ENCODE measurements around the gene RGS3.
"Not testable (repeated sequence)": the region's sequence is repeated elsewhere in the genome, so short reads cannot be mapped to it uniquely, and the experiment has no call there.

RGS3 gene

DNA sequence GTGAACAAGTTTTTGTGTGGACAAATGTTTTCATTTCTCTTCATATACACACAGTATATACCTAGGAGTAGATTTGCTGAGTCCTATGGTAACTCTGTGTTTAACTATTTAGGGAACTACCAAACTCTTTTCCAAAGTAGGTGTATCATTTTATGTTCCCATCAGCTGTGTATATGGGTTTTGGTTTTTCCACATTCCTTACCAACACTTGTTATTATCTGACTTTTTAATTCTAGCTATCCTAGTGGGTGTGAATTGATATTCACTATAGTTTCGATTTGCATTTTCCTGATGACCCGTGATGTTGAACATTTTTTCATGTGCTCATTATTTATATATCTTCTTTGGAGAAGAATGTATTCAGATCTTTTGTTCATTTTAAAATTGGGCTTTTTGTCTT is 3.7 kb downstream of the RGS3 start:
- DNase-seq, result no peak

- no peak for DNase-seq
These were observed 5.4 kb downstream of the RGS3 start for GRCh38 chr9:113468716-113469448.

DNA sequence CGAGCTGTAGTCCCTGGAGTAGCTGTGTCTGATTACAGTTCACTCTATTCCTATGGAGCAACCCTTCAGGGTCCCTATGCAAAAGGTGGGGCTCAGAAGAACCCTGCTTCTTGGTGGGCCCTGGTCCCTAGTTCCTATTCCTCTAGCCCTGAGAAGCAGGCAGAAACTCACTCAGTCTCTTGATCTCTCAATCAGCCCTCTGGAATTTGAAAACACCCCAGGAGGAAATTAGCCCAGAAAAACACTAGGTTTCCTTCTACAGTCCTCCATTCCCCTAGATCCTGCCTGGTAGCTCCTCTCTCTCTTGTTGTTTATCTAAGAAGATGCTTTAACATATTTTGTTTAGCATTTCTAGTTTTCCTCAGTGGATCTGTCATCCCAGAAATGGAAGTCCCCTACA is 7.6 kb downstream of the RGS3 start:
- DNase-seq, result no peak

DNA sequence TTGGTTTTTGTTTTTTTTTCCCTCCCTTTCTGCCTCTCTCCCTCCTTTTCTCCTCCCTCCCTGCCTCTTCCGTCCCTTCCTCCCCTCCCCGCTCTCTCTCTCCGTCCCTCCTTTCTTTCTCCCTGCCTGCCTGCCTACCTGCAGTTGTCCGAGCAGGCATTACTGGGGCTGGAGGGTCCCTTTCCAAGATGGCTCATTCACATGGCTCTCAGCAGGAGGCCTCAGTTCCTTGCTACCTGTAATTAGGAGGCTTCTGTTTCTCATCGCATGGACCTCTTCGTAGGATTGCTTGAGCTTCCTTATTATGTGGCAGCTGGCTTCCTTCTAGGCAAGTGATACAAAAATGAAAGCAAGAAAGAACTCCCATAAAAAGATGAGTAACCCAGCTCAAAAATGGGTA is 8.0 kb downstream of the RGS3 start:
- DNase-seq, result no peak

DNA sequence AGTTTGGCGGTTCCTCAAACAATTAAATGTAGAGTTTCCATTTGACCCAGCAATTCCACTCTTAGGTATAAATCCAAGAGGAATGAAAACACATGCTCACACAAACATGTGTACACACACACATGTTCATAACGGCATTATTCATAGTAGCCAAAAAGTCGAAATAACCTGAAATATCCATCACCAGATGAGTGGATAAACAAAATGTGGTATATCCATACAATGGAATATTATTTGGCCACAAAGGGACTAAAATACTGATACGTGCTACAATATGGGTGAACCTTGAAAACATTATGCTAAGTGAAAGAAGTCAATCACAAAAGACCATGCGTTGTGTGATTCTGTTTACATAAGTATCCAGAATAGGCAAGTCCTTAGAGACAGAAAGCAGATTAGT is 8.7 kb downstream of the RGS3 start:
- DNase-seq, result no peak

- no peak for DNase-seq
These were observed 11.0 kb downstream of the RGS3 start for GRCh38 chr9:113474360-113475028.

GRCh38 chr9:113475031-113475430 is 11.5 kb downstream of the RGS3 start:
- no peak for DNase-seq

GRCh38 chr9:113475992-113476391 is 12.5 kb downstream of the RGS3 start:
- no peak for DNase-seq

- no peak for DNase-seq
These were observed 13.0 kb downstream of the RGS3 start for GRCh38 chr9:113476511-113476916.

DNA sequence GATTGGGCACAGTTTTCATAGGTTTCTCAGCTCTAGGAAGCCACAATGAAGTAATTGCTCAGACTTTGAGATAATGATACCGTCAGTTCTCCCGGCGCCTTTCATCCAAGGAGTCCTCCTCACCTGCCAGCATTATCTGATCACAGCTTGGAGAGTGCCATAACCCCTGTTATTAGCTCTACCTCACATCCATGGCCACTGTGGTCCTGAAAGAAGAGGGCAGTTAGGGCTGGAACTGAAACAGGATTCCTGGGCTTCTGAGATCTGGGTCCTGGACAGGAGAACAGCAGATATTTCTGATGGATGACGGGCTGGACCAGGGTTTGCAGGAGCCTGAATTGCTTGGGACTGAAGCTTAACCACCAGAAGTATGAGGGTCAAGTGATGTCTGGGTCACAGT is 13.5 kb downstream of the RGS3 start:
- DNase-seq, result no peak

GRCh38 chr9:113477661-113478060 is 14.1 kb downstream of the RGS3 start:
- no peak for DNase-seq

- DNase-seq, result no peak
These were observed 15.7 kb downstream of the RGS3 start for GRCh38 chr9:113479174-113479621.

GRCh38 chr9:113480612-113481011 is 17.1 kb downstream of the RGS3 start:
- DNase-seq, result no peak

DNA sequence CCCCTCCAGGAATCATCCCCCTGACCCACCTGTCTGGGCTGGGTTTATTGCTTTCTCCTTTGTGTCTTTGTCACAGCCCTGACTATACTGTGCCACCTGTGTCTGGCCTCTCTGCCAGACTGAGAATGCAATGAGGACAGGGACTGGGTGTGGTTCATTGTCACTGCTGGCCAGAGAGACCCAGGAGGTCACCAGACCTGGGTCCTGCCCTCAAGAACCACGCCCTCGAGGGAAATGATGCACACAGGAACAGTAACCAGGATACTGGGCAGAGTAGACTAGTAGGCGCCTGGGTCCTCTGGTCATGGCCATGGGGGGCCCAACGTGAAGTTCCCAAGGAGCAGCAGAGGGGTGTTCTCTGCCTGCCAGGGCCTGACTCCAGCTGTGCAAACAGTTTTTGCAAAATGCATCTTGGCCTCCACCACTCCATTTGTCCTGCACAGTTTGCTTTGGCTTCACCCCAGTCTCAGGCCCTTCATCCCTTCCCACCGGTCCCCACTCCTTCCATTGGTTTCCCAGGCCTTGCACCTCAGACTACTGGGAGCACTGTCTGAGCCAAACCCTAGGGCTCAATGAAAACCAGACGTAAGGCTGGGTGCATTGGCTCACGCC is 17.8 kb downstream of the RGS3 start:
- no peak for DNase-seq

- no peak for DNase-seq
These were observed 18.8 kb downstream of the RGS3 start for GRCh38 chr9:113482341-113482740.

DNA sequence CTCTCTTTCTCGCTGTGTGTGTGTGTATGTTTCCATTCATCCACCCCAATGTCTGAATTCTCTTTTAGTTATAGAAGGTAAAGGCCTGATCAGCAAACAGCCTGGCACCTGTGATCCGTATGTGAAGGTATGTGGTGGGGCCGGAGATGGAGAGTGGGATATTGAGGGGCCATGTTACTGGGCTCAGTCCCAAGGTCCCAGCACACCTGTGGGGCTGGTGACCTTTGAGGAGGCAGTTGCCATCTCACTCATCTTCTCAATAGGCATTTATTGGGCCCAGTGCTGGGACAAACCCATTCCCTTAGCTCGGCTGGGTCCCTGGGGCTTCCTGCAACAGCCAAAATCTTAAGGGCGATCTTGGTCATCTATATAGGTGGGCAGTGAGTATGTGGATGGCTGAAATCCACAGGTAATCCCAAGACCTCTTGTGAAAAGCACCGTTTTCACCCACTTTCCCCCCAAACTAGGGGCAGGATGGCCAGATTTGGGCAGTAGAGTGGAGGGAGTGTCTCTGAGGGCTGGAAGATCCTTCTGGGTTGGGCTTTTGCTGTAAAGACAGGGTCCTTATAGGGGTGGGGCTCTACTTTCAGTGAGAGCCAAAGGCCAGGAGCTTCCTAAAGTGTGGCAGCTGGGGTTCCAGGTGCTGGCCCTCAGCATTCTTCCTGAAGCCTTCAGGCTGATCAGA is 19.6 kb downstream of the RGS3 start:
- no peak for DNase-seq

DNA sequence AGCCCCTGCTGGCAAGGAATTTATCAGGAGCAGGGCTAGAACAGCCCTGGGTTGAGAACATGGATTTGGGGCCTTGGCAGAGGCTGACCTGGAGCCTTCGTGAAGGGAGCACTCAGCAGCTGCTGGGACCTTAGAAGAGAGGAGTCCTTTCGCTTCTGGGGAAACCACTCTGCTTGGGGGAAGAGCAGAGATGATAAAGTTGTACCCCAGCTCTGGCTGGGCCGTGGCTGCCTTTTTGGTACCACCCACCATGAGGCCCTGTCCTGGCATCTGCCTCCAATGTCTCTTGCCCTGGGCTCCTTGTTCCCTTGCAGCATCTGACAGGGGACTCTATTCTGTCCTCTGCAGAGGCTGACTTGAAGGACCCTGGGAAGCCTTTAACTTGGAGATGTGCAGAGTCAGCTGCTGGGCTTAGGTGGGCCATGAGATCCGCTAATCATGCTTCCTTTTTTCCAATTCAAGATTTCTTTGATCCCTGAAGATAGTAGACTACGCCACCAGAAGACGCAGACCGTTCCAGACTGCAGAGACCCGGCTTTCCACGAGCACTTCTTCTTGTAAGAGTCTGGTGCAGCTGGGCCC is 20.2 kb downstream of the RGS3 start:
- no peak for DNase-seq

DNA sequence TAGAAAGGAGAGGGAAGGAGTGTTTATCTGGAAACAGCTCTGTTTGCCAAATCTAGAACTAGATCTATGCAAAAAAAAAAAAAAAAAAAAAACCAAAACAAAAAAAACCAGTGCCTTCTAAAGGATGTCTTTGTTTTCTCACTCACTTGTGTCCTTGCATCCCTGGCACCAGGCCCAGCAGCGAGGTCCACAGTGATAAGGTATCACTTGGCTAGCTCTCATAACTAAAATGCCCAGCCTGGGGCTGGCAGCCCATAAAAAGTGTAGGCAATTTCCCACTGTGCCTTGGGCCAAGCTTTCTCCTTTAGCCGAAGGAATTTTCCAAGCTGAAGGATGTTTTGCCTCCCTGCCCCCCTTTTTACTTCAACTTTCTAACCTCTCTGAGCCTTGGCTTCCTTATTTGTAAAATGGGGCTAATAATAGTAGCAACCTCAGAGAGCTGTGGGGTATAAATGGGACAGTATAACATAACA is 20.8 kb downstream of the RGS3 start:
- no peak for DNase-seq

GRCh38 chr9:113485761-113486115 is 22.2 kb downstream of the RGS3 start:
- no peak for DNase-seq

DNA sequence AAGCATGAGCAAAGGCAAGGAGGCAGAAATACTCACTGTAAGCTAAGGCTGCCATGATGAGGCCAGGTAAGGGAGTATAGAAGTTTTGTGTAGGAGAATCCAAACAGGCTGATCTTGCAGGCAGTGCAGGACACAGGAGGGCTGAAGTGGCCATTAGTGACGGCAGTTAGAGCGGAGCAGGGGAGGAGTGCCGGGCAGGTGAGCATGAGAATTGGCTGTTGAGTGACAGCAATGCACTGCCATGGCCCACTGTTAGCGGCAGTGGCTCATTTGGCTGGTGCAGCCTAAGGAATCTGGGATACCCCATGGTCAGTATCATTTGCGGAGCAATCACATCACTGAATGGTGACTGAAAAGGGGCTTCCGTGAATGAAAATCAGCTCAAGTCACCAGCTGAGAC is 22.8 kb downstream of the RGS3 start:
- DNase-seq, result no peak

DNA sequence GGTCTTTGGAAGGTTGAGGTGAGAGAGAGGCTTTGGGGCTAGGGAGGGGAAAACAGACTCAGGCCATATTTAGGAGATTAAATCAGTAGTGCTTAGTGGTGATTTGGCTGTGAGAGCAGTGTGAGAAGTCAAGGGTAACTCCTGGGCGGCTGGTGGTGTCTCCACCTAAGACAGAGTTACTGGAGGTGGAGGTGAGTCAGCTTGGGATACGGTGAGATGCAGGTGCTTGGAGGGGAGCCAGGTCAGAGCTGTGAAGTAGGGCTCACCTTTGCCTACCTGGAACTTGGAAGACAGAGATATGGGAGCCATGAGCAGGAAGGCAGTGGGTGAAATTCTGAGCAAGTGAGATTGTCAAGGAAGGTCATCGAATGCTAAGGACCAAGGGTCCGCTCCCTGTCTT is 24.5 kb downstream of the RGS3 start:
- no peak for DNase-seq

- DNase-seq, result no peak
These were observed 25.0 kb downstream of the RGS3 start for GRCh38 chr9:113488490-113488889.

- not testable (repeated sequence) for DNase-seq
These were observed 27.6 kb downstream of the RGS3 start for GRCh38 chr9:113491147-113491546.

All from activated effector memory CD4-positive, alpha-beta T cell treated with anti-CD3 and anti-CD28 coated beads, Interleukin-2, amount 50 U/mL, for 16 hours (primary cell).